ENCODE measurements around the gene TOE1. TPM values are rescaled to one million over a fixed set of nuclear protein-coding genes. Genes with fewer than 3 reads are reported as not detected.
A peak's percentile ranks its signal among the peaks of the same experiment; 100 is the strongest.

TOE1 gene
- total RNA-seq, 1 donor from 2014 or later, result 4.3 TPM

- Histone ChIP-seq H4K20me1 (ENCODE audit: insufficient read depth, low read length) (no peaks in the 10 kb centered on the region), H3K36me3 (ENCODE audit: insufficient read depth, low read length) (no peaks in the 10 kb centered on the region), H3K27me3 (ENCODE audit: insufficient read depth, low read length) (no peaks in the 10 kb centered on the region), H3K9me3 (ENCODE audit: insufficient read depth, low read depth, low read length) (no peaks in the 10 kb centered on the region), H3K79me2 (ENCODE audit: insufficient read depth, low read length) (no peaks in the 10 kb centered on the region), H3K27ac (ENCODE audit: low read depth, low read length) (no peak overlapping the region), H3K4me1 (ENCODE audit: insufficient read depth, low read length) (peaks cover 10% of the 10 kb centered on the region), H3K4me2 (ENCODE audit: low read length) (no peak overlapping the region), H3K4me3 (ENCODE audit: insufficient read depth, low read depth, low read length) (no peak overlapping the region), H3K9ac (ENCODE audit: low read length) (no peak overlapping the region), H2AFZ (ENCODE audit: low read depth, low read length) (no peak overlapping the region)
- Mint-ChIP-seq H3K4me3 (ENCODE audit: unreplicated experiment) (no peak overlapping the region), H3K27me3 (ENCODE audit: low read depth, unreplicated experiment) (peaks cover 5% of the 10 kb centered on the region), H3K36me3 (ENCODE audit: low read depth, unreplicated experiment) (no peaks in the 10 kb centered on the region), H3K27ac (ENCODE audit: unreplicated experiment) (no peak overlapping the region), H3K9me3 (ENCODE audit: unreplicated experiment) (no peaks in the 10 kb centered on the region), H3K4me1 (ENCODE audit: low read depth, unreplicated experiment) (no peaks in the 10 kb centered on the region)
- DNase-seq (ENCODE audit: low read depth) (no peak), FAIRE-seq (no peak)
- TF ChIP-seq EZH2 (IDR thresholded peaks at IDR 0.05; ENCODE audit: insufficient read depth, low read length) (no peak), CTCF (IDR thresholded peaks at IDR 0.05; ENCODE audit: insufficient read depth, low read depth, low read length) (no peak)
Measured at GRCh38 chr1:45300669-45300997, 39.3 kb upstream of the TOE1 start.

GRCh38 chr1:45302505-45303150 is 37.3 kb upstream of the TOE1 start:
- peaks cover 10% of the 10 kb centered on the region for H3K4me1 ChIP-seq (ENCODE audit: insufficient read depth, low read length)
- no peaks in the 10 kb centered on the region for H3K9me3 ChIP-seq (ENCODE audit: insufficient read depth, low read depth, low read length)
- peak overlapping the region; percentile 85 for H3K4me3 Mint-ChIP-seq (ENCODE audit: unreplicated experiment)
- no peaks in the 10 kb centered on the region for H3K9me3 Mint-ChIP-seq (ENCODE audit: unreplicated experiment)
- no peaks in the 10 kb centered on the region for H4K20me1 ChIP-seq (ENCODE audit: insufficient read depth, low read length)
- peak overlapping the region; percentile 61 for H3K27ac ChIP-seq (ENCODE audit: low read depth, low read length)
- DNase-seq (ENCODE audit: low read depth) (no peak), FAIRE-seq (no peak)
- peak overlapping the region; percentile 53 for H2AFZ ChIP-seq (ENCODE audit: low read depth, low read length)
- no peaks in the 10 kb centered on the region for H3K27me3 Mint-ChIP-seq (ENCODE audit: low read depth, unreplicated experiment)
- H3K79me2 ChIP-seq (ENCODE audit: insufficient read depth, low read length), result no peaks in the 10 kb centered on the region
- peaks cover 4% of the 10 kb centered on the region for H3K4me1 Mint-ChIP-seq (ENCODE audit: low read depth, unreplicated experiment)
- peak overlapping the region; percentile 76 for H3K9ac ChIP-seq (ENCODE audit: low read length)
- H3K27ac Mint-ChIP-seq (ENCODE audit: unreplicated experiment), result peak overlapping the region; percentile 0
- H3K4me2 ChIP-seq (ENCODE audit: low read length), result peak overlapping the region; percentile 78
- H3K4me3 ChIP-seq (ENCODE audit: insufficient read depth, low read depth, low read length), result peak overlapping the region; percentile 50
- no peaks in the 10 kb centered on the region for H3K36me3 Mint-ChIP-seq (ENCODE audit: low read depth, unreplicated experiment)
- no peaks in the 10 kb centered on the region for H3K27me3 ChIP-seq (ENCODE audit: insufficient read depth, low read length)
- no peak for TF ChIP-seq EZH2 (IDR thresholded peaks at IDR 0.05; ENCODE audit: insufficient read depth, low read length)
- TF ChIP-seq CTCF (IDR thresholded peaks at IDR 0.05; ENCODE audit: insufficient read depth, low read depth, low read length), result no peak
- no peaks in the 10 kb centered on the region for H3K36me3 ChIP-seq (ENCODE audit: insufficient read depth, low read length)

GRCh38 chr1:45303520-45304310 is 36.3 kb upstream of the TOE1 start:
- Mint-ChIP-seq H3K36me3 (ENCODE audit: low read depth, unreplicated experiment) (no peaks in the 10 kb centered on the region), H3K4me1 (ENCODE audit: low read depth, unreplicated experiment) (peaks cover 4% of the 10 kb centered on the region), H3K9me3 (ENCODE audit: unreplicated experiment) (no peaks in the 10 kb centered on the region), H3K27ac (ENCODE audit: unreplicated experiment) (peak overlapping the region; percentile 85), H3K4me3 (ENCODE audit: unreplicated experiment) (peak overlapping the region; percentile 85), H3K27me3 (ENCODE audit: low read depth, unreplicated experiment) (no peaks in the 10 kb centered on the region)
- no peaks in the 10 kb centered on the region for H3K79me2 ChIP-seq (ENCODE audit: insufficient read depth, low read length)
- H3K36me3 ChIP-seq (ENCODE audit: insufficient read depth, low read length), result no peaks in the 10 kb centered on the region
- TF ChIP-seq EZH2 (IDR thresholded peaks at IDR 0.05; ENCODE audit: insufficient read depth, low read length) (no peak), CTCF (IDR thresholded peaks at IDR 0.05; ENCODE audit: insufficient read depth, low read depth, low read length) (peak; percentile 39)
- DNase-seq (ENCODE audit: low read depth) (peak; percentile 91), FAIRE-seq (no peak)
- no peaks in the 10 kb centered on the region for H3K27me3 ChIP-seq (ENCODE audit: insufficient read depth, low read length)
- H3K9me3 ChIP-seq (ENCODE audit: insufficient read depth, low read depth, low read length), result no peaks in the 10 kb centered on the region
- peak overlapping the region; percentile 98 for H2AFZ ChIP-seq (ENCODE audit: low read depth, low read length)
- peak overlapping the region; percentile 85 for H3K9ac ChIP-seq (ENCODE audit: low read length)
- peak overlapping the region; percentile 92 for H3K4me2 ChIP-seq (ENCODE audit: low read length)
- peak overlapping the region; percentile 75 for H3K27ac ChIP-seq (ENCODE audit: low read depth, low read length)
- peaks cover 10% of the 10 kb centered on the region for H3K4me1 ChIP-seq (ENCODE audit: insufficient read depth, low read length)
- H4K20me1 ChIP-seq (ENCODE audit: insufficient read depth, low read length), result no peaks in the 10 kb centered on the region
- H3K4me3 ChIP-seq (ENCODE audit: insufficient read depth, low read depth, low read length), result peak overlapping the region; percentile 78
